GM18868 (cell line): ENCODE data around the gene DLGAP1.

Source experiments
- ATAC-seq: cut with Tn5 transposase; IDR thresholded peaks from one replicate; pipeline ENCODE4 v1.9.1; 2021; ENCODE audit warnings: mild to moderate bottlenecking, moderate library complexity; ENCODE audit not compliant: unreplicated experiment

DLGAP1 gene

DNA sequence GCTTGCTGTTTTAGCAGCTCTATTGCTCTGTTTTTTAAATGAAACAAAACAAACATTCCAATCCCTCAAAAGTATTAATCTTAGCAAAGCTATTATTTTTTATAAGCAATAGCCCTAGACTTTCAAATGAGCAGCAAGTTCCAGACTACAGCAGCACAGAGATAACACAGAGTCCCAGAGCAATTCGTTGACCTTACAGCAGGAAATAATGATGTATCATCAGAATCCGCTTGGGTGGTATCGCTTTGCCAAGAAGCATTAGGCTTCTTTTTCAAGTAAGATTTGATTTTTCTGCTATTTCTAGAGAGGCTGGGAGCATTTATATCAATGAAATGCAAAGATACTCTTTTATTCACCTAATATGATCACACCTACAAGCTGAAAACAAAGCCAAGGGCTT, 209.7 kb downstream of the DLGAP1 start:
- no peak for ATAC-seq

DNA sequence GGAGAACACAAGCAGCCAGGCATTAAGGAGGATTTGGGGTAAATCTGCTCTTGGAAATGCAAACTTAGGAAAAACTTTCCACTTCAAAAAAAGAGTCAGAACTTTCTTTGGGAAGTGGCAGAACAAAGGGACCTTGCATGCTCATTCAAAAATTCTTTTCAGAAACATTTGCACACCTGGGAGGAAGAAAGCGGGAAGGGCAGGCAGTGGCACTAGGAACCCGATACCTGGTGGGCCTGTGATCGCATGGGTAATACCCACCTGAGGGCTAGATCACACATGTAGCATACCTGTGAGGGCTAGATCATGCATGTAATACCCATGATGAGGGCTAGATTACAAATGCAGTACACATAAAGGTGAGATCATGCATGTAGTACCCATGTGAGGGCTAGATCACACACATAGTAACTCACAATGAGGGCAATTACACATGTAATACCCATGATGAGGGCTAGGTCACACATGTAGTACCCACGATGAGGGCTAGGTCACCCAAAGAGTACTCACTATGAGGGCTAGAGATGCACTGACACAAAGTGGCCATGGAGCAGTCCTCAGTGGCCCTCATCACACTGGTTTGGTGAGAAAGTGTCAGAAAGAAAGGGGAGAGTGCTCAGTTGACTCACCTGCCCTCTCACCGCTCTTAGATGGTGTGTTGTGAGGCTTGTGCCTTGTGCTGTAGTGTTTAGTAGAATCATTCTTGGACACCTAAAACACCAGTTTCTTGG, 212.5 kb downstream of the DLGAP1 start:
- no peak for ATAC-seq

DNA sequence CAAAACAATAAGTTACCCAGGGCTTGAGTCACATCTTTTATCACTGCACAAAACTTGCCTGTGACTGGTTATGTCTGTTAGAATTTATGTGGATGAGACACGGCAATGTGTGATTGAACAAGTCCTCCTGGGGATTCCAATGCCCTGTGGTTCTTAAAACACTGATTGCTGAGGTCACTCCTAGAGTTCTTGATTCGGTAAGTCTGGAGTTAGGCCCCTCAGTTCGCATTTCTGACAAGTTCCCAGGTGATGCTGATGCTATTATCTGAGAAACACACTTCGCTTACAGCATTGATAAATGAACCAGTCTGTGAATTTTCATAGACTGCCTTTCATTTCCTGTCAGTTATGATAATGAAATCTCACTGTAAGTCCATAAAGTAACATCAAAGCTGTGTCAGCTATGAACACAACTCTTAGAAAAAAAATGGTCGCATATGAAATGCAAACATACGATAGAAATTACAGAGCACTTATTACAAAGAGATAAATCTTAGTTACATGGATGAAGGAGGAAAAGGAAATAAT, 214.0 kb downstream of the DLGAP1 start:
- no peak for ATAC-seq

DNA sequence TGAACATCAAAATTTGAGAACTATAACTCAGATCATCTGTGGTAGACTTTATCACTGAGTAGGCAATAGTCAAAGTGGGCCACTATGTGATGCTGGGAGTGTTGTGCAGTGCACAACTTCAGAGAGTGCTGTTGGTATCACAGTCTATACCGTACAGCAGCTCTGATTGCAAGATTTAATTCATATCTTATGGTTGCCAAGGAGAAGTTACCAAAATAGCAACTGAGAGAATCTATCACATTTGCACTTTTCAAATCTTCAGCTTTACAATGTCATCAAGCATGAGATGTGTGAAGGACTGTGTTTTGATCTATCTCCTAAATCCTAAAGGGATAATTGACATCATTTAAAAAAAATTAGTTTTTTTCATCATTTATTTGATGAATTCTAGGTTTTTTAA, 216.1 kb downstream of the DLGAP1 start:
- no peak for ATAC-seq

DNA sequence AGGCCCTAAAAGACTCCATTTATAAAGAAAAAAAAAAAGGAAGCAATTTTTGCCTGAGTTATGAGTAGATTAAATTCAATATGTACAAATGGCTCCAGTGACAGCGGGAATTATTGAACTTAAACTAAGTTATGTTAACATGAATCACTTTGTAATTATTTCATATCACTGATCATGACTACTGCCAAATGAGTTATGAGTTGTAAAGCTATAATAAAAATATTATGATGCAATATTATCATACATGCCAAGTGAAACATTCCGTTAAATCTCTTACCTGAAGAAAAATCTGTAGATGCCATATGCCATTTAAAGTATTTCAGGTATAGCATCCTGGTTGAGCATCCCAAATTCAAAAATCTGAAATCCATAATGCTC, 217.5 kb downstream of the DLGAP1 start:
- ATAC-seq, result no peak

DNA sequence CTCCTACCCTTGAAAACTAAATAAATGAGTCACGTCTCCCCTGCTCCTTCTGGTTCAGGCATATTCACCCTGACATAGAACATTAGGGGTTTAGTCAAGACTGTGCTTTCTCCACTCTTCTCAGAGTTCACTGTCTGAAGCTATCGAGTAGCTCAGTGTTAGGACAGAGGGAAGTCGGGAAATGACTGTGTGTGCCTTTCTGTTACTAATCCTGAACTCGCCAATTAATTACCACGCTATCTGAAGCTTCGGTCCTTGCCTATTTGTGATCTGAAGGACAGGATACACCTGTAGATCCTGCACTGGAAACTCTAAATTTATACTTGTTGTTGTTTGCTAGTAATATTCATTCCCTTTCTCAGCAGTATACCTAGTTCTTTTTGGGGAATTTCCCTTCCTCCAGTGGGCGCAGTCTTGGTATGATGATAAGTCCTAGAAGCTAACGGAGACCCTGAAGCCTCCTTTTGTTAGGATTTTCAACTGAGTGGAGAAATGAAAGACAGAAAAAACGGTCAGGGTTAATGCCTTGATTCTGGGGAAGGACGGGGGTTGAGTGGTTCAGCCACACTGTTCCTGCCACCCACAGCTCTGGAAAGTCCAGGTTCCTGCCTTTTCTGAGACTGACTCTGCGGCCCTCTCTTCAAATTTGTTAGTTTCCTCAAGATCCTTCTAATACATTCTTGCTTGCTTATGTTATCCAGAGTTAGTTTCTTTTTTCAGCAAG, 218.0 kb downstream of the DLGAP1 start:
- ATAC-seq, result peak; percentile 58

DNA sequence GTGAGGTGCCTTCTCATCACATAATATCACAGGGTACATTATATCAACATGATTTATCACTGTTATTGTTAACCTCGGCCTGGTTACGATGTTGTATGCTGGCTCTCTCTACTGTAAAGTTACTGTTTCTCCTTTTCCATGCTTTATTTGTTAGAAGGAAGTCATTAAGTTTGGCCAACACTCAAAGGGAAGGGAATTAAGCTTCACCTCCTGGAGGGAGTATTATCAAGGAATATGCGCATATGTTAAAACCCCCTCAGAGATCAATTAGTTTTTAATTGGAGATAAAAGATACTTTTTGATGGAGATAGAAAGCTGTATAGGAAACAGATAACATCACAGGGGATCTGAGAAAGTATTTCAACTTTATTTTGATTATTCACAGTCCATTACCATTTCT, 221.6 kb downstream of the DLGAP1 start:
- ATAC-seq, result no peak

DNA sequence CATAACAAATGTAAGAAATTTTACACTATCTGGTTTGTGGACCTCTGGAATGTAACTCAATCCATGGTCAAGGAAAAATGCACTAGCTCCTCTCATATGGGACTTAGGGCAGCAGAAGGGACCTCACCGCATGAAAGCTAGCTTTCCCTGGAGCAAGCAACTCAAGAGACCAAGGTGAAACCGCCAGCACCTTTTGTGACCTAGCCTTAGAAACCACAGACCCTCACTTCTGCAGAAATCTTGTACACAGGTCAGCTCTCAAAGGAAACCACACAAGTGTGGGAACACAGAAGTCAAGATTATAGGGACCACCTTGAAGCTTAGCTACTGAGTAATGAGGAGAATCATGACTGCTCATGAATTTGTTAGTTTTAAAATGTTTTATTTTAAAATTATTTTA, 222.5 kb downstream of the DLGAP1 start:
- ATAC-seq, result no peak

DNA sequence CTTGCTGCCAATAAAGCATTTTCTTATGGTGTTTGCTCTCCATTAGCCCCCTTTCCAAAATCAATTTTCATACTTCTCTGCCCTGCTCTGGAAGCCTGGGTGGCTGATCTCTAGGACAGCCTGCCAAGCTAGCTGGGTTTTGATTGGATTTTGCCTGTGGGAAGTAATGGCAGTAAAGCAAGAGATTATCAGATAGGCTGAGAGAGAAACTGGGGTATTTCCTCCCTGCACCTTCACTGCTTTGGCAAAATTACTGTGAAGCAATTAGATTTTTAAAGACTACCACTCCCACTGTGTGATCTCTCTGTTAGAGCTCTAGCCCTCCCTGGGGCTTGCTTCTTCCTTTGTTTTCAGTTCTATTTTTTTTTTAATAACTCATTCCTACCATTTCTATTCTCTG, 223.8 kb downstream of the DLGAP1 start:
- no peak for ATAC-seq

DNA sequence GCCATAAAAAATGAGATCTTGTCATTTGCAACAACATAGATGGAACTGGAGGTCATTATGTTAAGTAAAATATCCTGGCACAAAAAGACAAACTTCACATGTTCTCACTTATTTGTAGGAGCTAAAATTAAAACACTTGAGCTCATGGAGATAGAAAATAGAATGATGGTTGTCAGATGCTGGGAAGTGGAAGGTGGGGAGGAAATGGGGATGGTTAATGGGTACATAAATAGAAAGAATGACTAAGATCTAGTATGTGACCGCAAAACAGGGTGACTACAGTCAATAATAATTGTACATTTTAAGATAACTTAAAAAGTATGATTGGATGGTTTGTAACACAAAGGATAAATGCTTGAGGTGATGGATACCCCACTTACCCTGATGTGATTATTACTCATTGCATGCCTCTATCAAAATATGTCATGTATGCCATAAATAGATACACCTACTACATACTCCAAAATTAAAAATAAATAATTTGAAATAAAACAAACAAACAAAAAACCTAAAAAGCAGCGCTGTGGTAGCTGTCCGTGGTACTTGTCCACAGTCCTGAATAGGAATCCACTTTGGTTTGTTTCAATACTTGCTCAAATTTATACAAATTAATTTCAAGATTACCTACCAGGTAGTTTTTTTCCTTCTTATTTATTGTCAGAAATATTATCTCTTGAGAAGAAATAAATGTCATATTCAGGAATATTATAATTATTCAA, 224.5 kb downstream of the DLGAP1 start:
- no peak for ATAC-seq

DNA sequence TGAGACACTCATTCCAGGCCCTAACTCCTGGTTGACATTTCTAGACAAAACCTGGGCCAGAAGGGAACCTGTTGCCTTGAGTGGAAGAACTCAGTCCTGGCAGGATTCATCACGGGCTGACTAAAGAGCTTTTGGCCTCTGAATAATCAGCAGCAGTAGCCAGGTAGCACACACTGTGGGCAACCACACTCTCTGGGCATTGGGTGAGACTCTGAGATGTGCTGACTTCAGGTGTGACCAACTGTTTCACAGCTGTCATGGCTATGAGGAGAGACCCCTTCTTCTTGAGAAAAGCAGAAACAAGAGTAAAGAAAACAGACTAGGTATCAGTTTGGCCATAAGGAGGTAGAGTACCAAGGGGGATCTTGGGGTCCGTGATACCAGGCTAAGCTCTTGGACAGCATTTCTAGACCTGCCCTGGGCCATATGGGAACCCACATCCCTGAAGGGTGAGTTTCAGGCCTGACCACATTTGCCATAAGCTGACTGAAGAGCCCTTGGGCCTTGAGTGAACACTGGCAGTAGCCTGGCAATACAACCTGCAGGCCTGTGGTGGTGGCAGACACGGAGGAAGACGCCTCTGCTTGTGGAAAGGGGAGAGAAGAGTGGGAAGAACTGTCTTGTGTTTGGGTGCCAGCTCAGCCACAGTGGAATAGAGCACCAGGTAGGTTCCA, 230.9 kb downstream of the DLGAP1 start:
- ATAC-seq, result no peak

DNA sequence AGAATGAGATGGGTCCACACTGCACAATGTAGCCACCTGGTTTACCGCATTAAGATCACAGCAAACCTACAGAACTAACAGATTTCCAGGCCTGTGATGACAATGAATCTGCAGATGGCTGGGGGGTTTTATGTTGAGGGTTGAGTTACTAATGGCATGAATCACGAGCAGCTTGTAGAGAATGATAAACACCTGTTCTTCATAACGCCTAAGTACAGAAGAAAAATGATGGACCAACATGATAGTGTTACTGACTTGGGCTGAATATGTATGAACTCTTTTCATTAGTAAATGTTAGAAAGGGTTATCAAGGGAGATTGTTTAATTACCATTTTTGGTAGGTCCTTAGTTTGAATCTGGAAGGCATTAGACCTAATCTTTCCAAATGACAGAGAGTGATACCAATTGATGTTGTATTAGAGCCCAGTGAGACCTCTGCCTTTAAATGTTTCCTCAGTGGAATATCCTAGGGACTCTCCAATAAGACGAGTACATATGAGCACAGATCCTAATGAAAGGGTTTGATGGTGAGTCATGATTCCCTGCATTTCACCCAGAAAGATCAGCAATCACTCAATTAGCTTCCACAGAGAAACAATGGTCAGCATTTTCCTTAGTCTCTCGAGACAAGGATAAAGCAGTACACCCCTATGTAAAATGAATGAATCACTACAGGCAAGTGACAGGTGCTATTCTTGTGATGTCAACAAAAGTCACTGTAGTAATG, 243.8 kb downstream of the DLGAP1 start:
- no peak for ATAC-seq

DNA sequence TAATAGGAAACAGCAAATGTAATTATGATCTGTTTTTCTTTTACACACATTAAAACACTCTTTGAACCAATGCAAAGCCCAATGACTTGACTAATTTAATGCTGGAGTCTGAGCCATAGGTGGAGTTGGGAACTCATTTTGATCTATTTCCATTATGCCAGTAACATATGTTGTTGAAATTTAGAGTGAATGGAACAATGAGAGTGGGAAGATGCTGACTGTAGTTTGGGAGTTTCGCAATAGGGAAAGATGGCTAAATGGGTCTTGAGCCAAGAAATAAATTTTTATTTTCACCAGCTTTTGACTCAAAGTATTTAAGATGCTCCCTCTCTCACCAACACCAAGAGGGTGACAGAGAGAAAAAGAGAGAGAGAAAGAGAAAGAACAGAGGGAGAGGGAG, 246.7 kb downstream of the DLGAP1 start:
- no peak for ATAC-seq

DNA sequence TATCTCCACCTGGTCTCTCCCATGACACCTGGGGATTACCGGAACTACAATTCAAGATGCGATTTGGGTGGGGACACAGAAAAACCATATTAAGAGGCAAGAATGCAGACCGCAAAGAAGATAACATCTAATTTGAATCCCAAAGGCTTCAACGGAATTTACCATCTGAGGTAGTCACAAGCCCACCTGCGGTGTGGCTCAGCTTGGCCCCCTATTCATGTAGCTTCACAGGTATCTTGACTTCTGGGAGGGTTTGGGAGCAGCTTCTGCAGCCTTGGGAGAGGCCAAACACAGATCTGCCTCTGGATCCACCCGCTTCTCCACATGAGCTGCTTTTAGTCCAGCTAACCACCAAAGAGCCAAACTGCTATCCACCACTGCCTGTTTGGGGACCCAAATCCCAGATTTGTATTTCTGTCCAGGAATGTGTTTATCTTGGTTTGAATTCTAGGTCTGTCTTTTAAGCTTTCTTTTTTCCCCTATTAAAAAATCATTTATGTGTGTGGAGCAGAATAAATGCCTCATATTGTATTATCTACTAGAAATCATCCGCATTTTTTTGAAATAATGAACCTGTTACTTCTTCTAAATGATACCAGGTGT, 247.6 kb downstream of the DLGAP1 start:
- ATAC-seq, result no peak

DNA sequence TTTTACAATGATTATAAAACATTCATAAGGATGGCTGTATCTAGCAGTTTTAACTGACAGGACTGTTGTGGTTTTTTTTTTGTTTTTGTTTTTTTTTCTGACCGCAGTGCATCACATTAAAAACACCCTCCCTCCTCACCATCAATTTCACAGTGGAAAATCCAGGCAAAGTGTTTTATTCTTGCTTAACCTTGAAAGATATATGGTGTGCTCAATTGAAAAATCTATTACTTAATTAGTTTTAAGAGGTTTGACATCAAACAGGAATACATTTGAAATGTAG, 250.7 kb downstream of the DLGAP1 start:
- ATAC-seq, result no peak

DNA sequence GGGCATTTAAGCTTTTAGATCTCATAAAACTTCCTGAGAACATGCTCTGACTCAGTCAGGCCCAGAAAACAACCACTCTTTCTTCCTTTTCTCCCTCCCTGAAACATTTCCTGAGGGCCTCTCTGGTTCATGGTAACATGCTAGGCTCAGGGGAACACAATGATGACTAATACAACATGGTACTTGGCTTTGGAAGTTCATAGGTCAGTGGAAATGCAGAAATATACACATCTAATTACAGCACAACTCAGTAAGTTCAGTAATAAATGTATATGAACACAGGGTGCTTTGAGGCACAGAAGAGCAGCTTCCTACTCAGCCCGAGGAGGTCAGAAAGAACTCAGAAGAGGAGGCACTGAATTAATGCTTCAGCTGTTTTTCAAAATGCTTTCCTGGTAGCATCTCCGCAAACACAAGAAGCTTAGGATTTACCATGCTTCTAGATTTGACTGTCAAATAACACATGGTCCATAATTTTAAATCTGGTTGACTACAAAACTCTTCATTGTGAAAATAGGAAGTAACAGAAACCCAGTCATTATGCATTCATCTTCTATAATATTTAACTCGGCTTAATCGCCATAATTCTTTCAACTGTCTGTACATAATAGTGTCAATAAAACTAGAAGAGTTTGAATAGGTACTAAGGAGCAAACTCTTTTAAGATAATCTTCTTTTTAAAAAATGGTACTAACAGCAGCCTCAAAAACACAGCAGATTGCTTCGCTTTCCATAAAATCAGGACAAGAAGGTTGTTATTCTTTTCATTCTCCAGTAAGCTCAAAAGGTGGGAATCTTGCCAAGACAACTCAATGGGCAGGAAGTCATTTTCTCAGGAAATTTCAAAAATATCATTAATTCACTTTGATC, 251.3 kb downstream of the DLGAP1 start:
- ATAC-seq, result no peak

DNA sequence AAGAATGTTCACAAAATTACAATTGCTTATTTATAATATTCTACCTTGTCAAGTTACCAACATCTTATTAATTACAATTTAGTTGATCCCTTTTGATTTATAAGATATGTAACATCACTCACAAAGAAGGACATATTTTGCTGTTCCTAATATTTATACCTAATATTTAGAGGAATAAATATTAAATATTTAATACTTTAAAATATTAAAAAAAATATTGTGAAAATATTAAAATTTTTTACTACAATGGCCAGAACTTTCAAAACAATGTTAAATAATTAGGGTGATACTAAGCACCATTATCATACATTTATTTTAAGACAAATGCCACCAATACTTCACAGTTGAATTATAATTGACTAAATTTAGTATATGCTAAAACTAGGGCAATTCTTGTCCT, 254.7 kb downstream of the DLGAP1 start:
- ATAC-seq, result no peak

DNA sequence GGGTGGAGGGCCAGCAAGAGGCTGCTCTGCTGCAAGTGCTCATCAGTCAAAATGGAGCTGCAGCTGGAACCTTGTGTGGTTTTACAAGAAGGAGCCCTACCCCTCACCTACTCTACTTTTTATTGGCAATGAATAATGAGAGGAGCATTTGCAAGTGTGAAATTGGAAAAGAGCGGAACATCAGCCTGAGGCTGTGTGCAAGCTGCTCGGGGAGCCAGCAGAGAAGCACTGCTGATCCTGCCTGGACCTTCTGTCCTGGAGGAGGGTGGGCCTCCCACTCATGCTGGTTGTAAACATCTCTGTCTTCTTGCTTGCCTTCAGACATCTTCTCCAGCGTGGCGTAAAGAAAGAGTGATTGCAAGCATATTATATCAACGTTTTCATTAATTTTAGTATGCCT, 256.2 kb downstream of the DLGAP1 start:
- ATAC-seq, result no peak

DNA sequence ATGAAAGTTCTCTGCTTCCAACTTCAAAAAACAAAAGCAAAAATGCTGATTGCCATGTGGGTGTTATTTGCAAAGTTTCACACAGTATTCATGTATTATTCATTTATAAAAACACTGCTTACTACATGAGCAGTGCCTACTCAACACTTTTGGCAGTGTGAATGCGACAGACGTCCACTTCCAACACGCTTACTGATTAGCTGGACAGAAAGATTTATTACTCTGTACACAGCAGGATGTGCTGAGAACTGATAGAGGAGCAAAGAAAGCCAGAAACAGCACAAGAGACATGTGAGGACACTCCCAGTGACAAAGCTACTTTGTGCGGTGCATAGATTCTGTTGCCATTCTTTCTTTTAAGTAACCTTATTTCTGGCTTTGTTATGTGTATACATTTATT, 258.8 kb downstream of the DLGAP1 start:
- no peak for ATAC-seq

DNA sequence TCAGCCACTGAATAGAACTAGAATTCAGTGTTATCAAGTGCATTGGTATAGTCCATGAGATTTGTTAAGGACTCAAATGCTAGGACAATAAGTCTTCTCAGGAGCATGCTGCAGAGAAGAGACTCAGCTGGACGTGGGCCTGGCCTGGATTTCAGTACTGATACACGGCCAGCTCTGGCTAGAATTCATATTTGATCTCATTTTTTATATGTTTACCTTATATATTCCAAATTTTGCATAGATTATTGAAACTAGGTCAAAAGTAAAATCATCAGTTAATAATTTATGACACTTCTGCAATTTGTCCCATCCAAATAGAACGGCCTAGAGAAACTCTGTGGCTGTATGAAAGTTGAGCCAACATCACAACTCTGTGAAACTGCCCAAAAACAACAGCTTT, 262.0 kb downstream of the DLGAP1 start:
- ATAC-seq, result no peak
